M059J (cell line): Measurements from ENCODE around the gene PAX7. TPM values are rescaled to one million over a fixed set of nuclear protein-coding genes. Genes with fewer than 3 reads are reported as not detected.
"Not testable (repeated sequence)": the region's sequence is repeated elsewhere in the genome, so short reads cannot be mapped to it uniquely, and the experiment has no call there.

ENCODE experiments used
- DNase-seq: peaks from one replicate; pipeline ENCODE4 v3.0.0-alpha.2; 2012; ENCODE audit warnings: low read depth
- total RNA-seq: library from RNA; depleted of rRNA; stranded (reverse); fragments of >200 nt; shearing (Covaris generic); gene quantifications from 2 replicates; pipeline ENCODE4 v1.2.3, GENCODE V29; 2014

PAX7 gene
- total RNA-seq, 1 experiment from 2014 or later, result not detected

GRCh38 chr1:18726368-18726767 is 95.7 kb downstream of the PAX7 start:
- no peak for DNase-seq

GRCh38 chr1:18727956-18728355 is 97.3 kb downstream of the PAX7 start:
- no peak for DNase-seq

DNA sequence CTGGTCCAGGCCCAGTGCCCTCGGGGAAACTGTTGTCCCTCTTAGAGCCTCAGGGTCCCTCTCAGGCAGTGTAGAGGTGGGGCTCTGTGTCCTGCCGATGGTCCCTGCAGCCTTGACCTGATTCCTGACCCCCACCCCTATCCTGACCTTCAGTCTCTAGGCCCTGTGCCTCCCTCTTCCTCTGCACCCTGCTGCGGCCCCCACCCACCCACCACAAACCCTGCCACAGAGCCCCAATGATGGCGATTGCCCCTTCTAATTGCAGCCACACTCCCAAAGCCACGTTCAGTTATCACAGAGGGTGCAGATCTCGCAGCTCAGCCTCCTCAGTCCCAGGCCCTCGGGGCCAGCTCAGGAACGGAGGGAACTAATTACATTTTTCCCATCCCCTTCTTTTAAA is 99.7 kb downstream of the PAX7 start:
- no peak for DNase-seq

- no peak for DNase-seq
Measured at GRCh38 chr1:18731148-18731547, 100.5 kb downstream of the PAX7 start.

DNA sequence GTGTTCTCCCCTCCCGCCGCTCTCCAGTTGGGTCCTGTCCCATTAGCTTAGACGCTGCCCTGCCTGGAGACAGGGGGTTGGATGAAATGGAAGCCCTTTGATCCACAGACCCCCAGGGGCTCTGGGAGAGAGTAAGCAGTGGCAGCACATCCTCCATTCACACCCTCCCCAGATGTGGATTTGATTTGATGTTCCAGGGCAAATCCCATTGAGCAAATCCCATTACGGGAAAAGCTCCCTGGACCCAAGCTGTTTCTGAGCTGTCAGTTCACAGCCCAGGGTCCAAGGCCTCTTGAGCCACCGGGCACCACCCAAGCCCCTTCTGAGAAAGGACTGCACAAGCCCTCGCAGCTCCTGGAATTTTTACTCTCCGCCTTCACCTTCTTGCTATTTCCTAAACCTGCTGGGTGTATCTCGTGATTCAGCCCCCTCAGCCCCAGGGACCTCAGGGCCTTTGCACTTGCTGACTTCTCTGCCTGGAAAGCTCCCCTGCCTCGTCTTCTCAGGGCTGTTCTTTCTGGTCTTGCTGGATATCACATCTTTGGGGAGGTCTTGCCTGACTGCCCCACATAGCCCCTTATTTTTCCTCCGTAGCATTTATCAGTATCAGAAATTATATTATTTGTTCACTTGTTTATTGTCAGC is 101.1 kb downstream of the PAX7 start:
- no peak for DNase-seq

DNA sequence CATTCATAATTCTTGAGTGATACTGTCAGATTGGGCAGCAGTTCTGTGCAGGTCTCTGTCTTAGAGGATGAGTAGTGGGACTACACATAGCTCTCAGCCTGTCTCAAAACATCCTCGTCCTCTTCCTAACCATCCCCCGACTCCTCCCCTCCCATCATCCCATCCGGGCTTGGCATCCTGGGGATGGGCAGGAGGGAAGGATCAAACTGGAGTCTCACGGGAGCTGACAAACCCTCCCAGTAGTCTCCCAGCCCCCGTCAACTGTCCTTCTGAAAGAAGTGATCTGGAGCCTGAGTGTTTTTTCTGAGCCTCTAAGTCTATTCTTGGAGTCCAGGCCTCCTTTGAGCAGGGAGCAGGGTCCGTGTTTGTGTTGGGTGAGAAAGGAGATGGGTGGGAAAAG is 102.0 kb downstream of the PAX7 start:
- DNase-seq, result no peak

GRCh38 chr1:18734001-18734400 is 103.4 kb downstream of the PAX7 start:
- DNase-seq, result no peak

GRCh38 chr1:18734461-18735223 is 104.0 kb downstream of the PAX7 start:
- no peak for DNase-seq

GRCh38 chr1:18735224-18735997 is 104.8 kb downstream of the PAX7 start:
- no peak for DNase-seq

DNA sequence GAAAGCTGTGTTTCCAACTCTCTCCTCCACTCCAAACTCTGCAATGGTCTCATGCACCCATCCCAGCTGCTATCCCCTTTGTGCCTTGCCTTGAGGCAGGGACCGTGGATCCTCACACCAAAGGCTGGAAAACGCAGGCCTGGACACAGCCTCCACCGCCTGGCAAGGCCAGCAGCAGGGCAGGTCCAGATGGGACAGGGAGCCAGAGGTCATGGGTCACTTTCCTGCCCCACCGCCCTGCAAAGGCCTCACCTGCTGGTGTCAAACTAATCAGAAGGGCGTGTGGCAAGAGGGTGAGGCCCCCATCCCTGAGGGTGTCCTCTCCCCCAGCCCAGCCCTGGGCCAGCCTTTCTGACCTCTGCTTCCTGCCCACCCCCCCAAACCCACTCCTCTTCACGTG is 106.3 kb downstream of the PAX7 start:
- DNase-seq, result no peak

DNA sequence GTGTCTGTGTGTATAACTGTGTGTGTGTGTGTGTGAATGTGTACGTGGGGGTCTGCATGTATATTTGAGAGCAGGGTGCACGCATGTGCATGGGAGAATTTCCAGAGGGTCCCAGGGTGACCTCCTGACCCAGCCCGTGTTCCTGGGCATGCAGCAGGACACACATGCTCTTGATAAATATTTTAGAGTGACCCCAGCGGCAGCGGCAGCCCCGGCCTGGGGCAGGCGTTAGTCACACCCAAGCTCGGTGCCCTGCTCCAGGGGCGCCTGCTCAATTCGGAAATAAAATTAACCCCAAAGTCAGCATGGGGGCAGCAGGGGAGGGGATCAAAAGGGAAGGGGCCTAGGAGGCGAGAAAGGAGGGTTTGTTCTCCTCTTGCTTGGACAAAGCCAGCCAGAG is 107.5 kb downstream of the PAX7 start:
- no peak for DNase-seq

DNA sequence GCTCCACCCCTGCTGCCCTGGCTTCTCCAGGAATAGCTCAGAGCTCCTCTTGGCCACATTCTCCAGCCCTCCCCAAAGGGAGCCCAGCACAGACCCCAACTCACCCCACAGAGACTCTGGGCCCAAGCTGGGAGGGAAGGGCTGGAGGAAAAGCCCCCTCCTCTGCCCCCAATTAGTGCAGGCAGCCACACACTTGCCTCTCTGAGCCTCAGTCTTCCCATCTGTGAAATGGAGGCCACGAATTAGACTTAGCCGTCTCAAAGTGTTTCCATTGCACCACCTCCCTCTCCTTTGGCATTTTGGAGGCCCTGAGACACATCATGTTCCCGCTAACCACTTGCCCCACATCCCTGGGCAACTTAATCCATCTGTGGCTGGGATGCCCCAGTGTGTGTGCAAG is 108.0 kb downstream of the PAX7 start:
- no peak for DNase-seq

DNA sequence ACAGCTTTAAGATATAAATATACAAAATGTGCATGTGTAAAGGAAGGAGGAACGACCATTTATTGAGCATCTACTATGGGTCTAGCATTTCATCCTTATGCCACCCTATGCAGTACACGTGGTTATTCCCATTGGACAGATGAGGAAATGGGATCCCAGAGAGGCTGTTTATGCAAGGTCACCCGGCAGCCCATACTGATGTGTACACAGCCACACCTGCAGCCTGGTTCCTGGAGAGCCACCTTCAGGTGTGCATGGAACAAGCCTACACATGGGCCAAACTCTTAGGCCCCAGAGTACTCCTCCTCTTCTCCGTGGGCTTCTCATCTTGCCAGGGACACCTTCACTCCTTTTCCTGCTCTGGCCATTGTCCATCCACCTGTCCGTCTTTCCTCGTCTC is 108.8 kb downstream of the PAX7 start:
- no peak for DNase-seq

- DNase-seq, result no peak
Measured at GRCh38 chr1:18739897-18740296, 109.3 kb downstream of the PAX7 start.

GRCh38 chr1:18740617-18741016 is 110.0 kb downstream of the PAX7 start:
- no peak for DNase-seq

GRCh38 chr1:18743233-18743632 is 112.6 kb downstream of the PAX7 start:
- DNase-seq, result no peak

GRCh38 chr1:18744381-18744780 is 113.7 kb downstream of the PAX7 start:
- DNase-seq, result not testable (repeated sequence)

GRCh38 chr1:18746981-18747380 is 116.3 kb downstream of the PAX7 start:
- DNase-seq, result no peak

- no peak for DNase-seq
Measured at GRCh38 chr1:18747671-18748070, 117.0 kb downstream of the PAX7 start.

- DNase-seq, result no peak
Measured at GRCh38 chr1:18748435-18748834, 117.8 kb downstream of the PAX7 start.

GRCh38 chr1:18749569-18749968 is 118.9 kb downstream of the PAX7 start:
- no peak for DNase-seq

DNA sequence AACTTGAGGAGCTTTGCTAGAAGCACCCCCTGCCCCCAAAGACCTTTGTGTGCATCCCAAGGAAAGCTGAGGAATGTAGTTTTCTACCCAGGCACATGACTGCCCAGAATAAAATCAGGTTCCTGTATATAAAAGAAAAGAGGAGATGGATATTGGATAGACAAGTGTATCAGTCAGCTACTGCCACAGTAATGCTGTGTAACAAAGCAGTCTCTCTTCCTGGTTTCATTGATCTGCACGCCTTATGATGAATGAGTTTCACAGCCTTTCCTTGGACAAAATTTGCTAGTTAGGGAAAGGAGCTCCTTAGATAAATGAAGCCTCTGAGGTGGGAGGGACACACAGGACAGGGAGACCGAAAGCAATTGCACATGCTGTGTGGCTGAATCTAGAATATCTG is 120.0 kb downstream of the PAX7 start:
- no peak for DNase-seq

DNA sequence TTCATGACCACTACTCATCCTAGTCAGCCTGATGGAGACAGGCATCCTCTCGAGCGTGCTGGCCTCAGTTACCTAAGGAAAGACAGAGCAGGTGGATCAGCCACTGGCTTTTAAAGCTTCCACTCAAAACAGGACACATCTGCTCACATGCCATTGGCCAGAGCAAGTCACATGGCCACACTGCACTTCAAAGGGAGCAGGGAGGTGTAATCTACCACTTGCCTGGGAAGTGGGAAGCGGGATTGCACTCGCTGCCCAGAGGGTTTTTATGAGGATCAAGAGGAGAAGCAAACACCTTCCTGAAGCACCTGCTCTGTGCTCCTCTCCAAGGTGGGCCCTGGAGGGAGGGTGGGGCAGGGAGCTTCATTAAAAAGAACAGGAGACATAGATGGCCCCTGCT is 120.8 kb downstream of the PAX7 start:
- no peak for DNase-seq
